Measurements from ENCODE around the gene LRRC40.
"Not testable (repeated sequence)": the region's sequence is repeated elsewhere in the genome, so short reads cannot be mapped to it uniquely, and the experiment has no call there.

The LRRC40 gene

GRCh38 chr1:70205434-70206118 lies at the start of gene LRRC40:
TSS of gene LRRC40 (minus strand) at chr1:70205579. CDS start at chr1:70205540, 39 bp downstream.
- DNase-seq: peak; percentile 95

DNA sequence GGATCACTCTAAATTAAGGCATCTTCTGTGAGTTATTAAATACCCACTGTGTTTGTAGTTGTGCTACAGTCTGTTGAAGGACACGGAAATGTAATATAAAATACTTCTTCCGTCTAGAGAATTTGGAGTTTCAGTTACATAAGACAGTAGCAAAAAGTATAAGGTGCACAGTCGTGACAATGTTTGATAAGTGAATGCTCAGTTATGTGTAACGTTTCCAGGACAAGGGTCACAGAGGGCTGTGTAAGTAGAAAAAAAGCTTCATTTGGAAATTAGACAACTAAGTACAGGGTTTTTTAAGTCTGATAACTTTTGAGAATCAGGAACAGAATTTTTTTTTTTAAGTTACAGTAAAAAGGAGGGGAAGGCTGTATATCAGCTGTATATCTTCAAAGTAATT lies 43.4 kb upstream of the LRRC40 start:
- no peak for DNase-seq

DNA sequence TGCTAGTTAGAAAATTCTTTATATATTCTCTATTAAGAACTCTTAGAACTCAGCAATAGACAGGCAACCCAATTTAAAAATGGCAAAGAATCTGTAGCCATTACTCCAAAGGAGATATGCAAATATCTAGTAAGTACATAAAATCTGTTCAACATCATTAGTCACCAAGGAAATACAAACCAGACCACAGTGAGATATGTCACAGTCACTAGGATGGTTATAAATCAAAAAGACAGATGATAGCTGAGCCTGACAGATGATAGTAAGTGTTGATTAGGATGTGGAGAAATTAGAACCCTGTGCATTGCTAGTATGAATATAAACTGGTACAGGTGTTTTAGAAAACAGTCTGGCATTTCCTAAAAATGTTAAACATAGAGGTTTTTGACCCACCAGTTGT lies 42.4 kb upstream of the LRRC40 start:
- DNase-seq: no peak

- DNase-seq: no peak
Observed at GRCh38 chr1:70247122-70247521, 41.7 kb upstream of the LRRC40 start.

DNA sequence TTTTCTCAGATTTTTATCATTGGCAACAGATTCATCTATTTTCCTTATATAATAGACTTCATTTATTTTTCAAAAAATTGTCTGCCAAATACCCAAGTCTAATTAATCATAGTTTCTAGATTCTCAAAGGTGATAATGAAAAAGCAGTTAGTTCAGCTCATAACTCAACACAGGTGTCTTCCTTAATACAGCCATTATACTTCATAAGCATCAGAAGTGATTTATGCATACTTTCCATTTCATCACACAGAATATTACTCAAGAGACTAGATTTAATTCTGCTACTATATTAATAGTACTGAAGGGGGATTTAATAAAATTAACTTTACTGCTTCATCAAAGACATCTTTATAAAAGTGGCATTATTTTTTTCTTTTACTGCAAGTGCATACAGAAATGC lies 34.6 kb upstream of the LRRC40 start:
- no peak for DNase-seq

- no peak for DNase-seq
Observed at GRCh38 chr1:70234733-70235132, 29.4 kb upstream of the LRRC40 start.

- DNase-seq: no peak
Observed at GRCh38 chr1:70231475-70231874, 26.1 kb upstream of the LRRC40 start.

GRCh38 chr1:70228670-70229069 lies 23.3 kb upstream of the LRRC40 start:
- no peak for DNase-seq

DNA sequence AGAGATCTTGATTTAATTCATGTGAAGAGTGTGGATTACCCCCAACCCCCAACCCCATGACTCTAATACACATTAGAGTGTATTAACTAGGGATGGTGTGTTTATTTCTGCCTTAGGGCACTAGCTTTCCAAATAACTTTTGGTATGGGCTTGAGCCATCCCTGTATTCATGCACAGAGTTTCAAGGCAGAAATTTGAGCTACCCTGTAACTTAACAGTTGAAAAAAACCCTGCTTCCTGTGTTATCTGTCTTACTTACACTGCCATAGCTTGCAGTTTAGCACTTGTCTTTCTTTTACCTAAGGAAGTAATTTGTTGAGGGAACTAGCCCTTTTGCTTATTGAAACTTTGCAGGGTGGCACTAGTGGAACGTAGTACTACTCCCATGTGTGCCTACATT lies 22.1 kb upstream of the LRRC40 start:
- no peak for DNase-seq

DNA sequence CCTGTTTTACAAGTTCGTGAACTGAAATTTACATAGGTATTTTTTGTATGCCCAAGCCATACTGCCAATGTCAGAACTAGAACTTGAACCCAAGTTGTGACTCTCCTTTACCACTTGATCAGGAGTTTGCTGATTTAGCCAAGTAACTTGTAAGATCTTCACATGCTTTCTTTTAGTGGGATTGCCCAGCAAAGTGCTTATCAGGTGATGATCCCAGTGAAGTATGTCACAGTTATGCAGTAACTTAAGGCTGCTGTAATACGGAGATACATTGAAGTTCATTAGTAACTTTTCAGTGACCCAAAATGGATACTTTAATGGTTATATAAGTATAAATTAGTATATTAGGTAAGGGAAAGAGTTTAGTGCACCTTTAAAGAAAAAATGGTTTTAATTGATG lies 19.6 kb upstream of the LRRC40 start:
- no peak for DNase-seq

DNA sequence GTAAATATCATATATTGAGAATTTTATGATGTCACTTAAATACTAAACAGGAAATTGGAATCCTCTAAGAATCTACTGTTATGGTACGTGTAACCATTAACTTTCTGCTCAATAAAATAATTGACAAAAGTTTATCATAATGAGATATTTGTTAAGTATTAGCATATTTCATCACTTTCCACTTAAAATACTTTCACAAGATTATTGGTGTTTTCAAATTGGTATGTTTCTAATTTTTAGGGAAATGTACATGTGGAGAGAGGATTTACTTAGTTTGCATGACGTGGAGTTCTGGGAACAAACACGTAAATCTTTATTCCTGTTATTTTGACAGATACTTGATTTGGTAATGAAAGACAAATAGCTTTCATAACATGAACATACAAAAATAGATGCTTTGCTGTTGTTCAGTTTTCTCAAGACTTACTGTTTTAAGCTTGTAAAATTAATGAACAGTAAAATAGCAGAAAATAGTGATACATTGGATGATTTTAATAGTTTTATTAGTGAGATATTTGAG lies 17.4 kb upstream of the LRRC40 start:
- no peak for DNase-seq

DNA sequence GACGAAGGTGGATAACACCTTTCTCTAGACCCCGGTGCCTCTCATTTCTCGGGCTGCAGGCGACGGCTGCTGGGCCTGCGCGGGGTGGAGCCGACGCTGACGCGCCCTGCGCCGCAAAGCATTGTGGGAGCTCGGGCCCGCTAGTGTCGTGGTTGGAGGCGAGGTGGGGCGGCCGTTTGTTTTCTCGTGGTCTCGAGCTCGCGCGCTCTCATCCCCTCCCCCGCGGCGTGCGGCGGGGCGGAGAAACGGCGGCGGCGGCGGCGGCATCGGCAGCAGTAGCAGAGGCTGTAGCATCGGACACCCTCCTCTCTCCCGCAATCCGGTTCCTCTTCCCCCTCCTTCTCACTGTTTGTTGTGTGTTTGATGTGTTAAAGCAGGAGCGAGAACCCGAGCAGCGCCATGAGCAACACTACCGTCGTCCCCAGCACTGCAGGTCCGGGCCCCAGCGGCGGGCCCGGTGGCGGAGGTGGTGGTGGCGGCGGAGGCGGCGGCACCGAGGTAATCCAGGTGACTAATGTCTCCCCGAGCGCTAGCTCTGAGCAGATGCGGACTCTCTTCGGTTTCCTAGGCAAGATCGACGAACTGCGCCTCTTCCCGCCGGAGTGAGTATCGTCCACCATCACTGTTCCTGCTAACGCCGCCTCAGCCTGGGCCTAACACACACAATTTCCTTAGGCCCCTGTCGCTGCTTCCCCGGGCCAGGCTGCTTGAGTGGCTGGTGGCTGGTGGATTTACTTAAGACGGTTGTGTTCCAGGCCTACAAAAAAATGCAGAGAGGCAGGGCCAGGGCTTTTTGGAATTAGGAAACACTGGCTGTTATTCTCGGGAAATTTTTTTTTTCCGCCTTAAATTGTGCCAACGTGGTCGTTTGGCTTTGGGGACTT lies 16.1 kb upstream of the LRRC40 start, which contains the start of gene SRSF11:
Gene SRSF11, plus strand, starts transcription at position 143 of the 884 bp plus-strand sequence. Its CDS starts 257 bp downstream, at position 400.
- peak; percentile 95 for DNase-seq

- no peak for DNase-seq
Observed at GRCh38 chr1:70220517-70221237, 15.3 kb upstream of the LRRC40 start.

DNA sequence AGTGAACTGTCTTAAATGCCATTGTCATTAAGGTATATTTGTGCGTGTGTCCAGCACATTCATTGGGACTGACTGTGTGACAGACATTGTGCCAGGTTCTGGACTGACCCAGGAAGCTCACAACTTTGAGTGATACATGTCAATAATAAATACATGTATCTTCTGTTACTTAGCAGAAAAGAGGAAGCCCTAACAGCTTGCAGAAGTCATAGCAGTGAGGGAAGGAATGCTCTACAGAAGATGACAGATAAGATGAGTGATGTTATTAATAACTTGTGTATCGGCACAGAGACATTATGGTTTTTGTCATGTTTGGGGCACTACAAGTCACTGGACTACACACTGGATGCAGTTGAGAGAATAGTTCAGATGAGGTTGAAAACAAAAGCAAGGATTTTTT lies 14.6 kb upstream of the LRRC40 start:
- no peak for DNase-seq

DNA sequence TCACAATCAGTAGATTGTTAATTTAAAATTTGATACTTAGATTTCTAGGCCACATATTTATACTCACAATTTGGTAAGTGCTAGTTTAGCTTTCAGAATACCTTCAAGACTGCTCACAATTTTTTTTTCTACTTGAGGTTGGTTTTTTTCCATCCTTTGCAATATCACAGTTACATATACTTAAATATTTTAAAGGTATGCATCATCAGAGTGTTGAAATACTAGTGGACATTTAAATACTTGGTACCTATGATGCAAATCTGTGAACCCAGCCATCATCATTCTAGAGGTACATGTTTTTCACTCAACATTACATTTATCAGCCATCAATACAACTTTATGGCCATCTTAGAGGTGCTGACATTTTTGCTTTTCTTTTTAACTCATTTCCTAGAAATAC lies 6.2 kb upstream of the LRRC40 start:
- DNase-seq: no peak

- DNase-seq: no peak
Observed at GRCh38 chr1:70210820-70211219, 5.4 kb upstream of the LRRC40 start.

GRCh38 chr1:70208292-70208691 lies 2.9 kb upstream of the LRRC40 start:
- no peak for DNase-seq

DNA sequence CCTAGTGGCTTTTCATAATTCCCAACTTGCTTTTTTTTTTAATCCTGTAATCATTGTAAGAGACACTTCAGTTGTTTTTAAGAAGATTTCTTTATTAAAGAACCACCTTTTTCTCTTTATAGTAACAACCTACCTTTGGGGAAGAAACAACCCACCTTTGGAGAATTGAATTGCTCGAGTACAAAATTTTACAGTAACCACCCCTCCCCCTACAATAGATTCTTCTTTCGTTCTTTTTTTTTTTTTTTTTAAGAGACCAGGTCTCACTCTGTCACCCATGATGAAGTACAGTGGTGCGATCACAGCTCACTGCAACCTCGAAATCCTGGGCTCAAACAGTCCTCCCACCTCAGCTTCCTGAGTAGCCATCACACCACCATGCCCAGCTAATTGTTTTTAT lies 2.1 kb upstream of the LRRC40 start:
- DNase-seq: no peak

- DNase-seq: not testable (repeated sequence)
Observed at GRCh38 chr1:70206833-70207232, 1.5 kb upstream of the LRRC40 start.

DNA sequence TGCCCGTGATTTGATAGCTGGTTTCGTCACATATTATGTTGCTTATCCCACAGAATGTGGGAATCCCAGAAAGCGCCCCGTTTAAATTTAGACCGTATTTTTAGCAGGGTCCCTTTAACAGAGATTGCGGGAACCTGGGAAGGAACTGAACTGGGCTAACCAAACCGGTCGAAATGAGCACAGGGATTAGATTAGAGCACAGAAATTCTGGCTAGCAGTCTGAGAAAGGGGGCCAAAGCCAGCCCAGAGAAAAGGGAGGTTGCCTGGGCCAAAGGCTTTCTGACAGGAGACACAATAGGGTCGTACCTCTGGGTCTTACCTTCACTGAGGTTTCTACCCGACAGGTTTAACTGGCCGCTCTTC lies 327 bp downstream of the LRRC40 start:
- no peak for DNase-seq

DNA sequence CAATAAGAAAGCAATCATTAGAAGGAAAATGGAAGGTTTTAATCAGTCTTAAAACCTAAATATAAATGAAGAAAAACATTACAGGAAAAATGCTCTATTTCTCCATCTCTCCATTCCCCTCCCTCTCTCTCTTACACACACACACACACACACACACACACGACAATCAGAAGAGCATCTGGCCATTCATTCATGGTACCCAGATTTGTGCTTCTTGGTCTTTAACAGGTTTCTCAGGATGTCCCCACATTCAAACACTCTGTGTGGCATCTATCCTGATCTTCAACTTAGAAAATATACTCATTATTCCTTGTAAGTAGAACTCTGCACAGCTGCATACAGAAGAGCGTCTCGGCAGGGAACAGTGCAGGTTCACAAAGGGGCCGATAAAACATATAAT lies 779 bp downstream of the LRRC40 start:
- no peak for DNase-seq

DNA sequence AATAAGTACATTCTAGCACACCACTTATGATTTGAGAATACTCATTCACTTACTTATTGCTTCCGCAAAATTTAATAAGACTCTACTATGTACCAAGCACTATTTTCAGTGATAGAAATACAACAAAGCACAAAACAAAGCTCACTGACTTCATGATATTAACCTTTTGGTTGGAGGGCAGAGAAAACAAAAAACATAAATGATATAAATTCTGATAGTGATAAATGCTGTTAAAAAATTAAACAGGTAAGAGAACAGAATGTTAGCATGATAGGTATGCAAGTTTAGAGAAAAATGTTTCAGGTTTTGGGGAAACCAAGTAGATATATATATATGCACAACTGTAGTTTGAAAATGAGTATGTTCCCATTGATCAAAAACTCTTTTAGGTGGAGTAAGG lies 1.2 kb downstream of the LRRC40 start:
- no peak for DNase-seq

DNA sequence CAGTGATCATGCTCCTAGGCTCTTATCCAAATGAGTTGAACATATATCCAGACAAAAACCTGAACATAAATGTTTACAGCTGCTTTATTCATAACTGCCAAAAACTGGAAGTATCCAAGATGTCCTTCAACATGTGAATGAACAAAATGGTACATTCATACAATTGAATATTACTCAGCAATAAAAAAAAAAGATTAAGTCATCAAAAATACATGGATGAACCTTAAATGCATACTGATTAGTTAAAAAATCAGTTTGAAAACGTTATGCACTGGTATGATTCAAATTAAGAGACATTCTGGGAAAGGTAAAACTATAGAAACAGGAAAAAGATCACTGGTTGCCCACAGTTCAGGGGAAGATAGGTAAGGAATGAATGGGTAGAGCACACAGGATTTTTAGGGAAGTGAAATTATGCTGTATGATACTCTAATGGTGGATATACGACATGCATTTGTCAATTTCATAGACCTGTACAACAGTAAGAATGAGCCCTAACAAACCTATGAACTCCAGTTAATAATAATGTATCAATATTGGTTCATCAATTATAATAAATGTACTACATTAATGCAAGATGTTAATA lies 3.1 kb downstream of the LRRC40 start:
- no peak for DNase-seq

Measured in activated CD4-positive, alpha-beta T cell treated with anti-CD3 and anti-CD28 coated beads for 1 hour (primary cell).